Measurements from ENCODE around the gene RAB9A.

DNA sequence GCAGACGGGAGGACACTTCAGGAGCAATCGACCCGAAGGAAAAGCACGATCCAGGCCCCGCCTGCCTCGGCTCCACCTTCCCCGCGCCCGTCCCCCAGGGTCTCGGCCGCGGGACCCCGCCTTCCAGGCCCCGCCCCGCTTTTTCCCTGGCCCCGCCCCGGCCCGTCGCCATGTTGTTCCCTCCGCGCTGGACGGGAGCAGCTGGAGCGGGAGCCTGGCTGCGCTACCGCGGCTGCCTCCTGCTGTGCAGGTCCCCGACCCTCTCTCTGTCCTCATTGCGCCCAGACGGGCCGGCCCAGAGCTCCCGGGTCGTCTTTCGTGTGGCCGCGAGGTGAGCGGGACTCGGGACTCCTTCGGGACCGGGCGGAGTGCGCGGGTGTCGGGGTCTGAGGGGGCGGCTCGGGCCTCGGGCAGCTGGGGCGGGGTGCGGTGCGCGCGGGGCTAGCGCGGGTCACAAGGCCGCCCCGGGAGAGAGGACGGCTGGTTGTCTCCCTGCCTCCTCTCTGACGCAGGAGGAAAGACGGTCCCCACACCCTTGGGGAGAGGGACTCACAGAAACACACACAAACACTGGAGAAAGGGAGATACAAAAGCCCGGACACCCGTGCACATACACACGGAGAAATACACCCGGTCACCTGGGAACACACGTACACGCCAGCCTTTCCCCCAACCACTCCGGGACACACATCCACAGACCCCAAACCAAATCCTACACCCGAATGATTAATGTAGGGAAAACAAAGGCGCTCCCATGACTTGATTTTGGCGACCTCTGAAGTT is at the start of gene RAB9A:
- TF ChIP-seq CTCF (IDR thresholded peaks at IDR 0.05; ENCODE audit: insufficient read depth, low read depth, low read length) (no peak), EZH2 (IDR thresholded peaks at IDR 0.05; ENCODE audit: insufficient read depth, low read length) (no peak)
